HL-60 (cell line): ENCODE results near the gene UVSSA.

Experiments
- POLR2AphosphoS5 ChIP-seq: IDR thresholded peaks from 2 replicates; pipeline ENCODE4 v1.6.1; 2012; ENCODE audit warnings: low read depth
- SPI1 ChIP-seq: IDR thresholded peaks from 2 replicates; pipeline ENCODE4 v1.6.1; 2012; ENCODE audit warnings: low read depth, mild to moderate bottlenecking, borderline replicate concordance
- TF ChIP-seq, protein P1 (sequence below): IDR thresholded peaks from one replicate; pipeline ENCODE4 v1.5.1; 2011; ENCODE audit warnings: low read length, control low read depth, inconsistent platforms; ENCODE audit not compliant: insufficient read depth
- TF ChIP-seq, protein P2 (sequence below): IDR thresholded peaks from 2 replicates; pipeline ENCODE4 v1.6.1; 2012; ENCODE audit warnings: low read depth; ENCODE audit not compliant: insufficient replicate concordance

DNA sequence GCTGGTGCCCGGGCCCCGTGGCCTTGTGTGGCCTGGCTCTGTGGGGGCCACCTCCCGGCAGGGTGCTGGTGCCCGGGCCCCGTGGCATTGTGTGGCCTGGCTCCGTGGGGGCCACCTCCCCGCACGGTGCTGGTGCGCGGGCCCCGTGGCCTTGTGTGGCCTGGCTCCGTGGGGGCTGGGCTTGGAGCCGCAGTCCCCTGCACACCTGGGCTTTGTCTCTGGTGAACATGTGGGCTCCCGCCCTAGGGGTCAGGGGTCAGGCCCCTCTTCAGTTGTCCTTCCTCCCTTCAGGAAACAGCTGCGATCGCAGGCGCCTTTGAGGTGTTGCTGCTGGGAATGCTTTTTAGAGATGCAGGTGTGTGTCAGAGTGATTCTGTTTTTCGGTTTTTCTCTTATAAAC lies 17.2 kb downstream of the UVSSA start:
- TF ChIP-seq, protein P1, sequence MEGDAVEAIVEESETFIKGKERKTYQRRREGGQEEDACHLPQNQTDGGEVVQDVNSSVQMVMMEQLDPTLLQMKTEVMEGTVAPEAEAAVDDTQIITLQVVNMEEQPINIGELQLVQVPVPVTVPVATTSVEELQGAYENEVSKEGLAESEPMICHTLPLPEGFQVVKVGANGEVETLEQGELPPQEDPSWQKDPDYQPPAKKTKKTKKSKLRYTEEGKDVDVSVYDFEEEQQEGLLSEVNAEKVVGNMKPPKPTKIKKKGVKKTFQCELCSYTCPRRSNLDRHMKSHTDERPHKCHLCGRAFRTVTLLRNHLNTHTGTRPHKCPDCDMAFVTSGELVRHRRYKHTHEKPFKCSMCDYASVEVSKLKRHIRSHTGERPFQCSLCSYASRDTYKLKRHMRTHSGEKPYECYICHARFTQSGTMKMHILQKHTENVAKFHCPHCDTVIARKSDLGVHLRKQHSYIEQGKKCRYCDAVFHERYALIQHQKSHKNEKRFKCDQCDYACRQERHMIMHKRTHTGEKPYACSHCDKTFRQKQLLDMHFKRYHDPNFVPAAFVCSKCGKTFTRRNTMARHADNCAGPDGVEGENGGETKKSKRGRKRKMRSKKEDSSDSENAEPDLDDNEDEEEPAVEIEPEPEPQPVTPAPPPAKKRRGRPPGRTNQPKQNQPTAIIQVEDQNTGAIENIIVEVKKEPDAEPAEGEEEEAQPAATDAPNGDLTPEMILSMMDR: no peak
- TF ChIP-seq POLR2AphosphoS5 (no peak), SPI1 (no peak)
- TF ChIP-seq, protein P2, sequence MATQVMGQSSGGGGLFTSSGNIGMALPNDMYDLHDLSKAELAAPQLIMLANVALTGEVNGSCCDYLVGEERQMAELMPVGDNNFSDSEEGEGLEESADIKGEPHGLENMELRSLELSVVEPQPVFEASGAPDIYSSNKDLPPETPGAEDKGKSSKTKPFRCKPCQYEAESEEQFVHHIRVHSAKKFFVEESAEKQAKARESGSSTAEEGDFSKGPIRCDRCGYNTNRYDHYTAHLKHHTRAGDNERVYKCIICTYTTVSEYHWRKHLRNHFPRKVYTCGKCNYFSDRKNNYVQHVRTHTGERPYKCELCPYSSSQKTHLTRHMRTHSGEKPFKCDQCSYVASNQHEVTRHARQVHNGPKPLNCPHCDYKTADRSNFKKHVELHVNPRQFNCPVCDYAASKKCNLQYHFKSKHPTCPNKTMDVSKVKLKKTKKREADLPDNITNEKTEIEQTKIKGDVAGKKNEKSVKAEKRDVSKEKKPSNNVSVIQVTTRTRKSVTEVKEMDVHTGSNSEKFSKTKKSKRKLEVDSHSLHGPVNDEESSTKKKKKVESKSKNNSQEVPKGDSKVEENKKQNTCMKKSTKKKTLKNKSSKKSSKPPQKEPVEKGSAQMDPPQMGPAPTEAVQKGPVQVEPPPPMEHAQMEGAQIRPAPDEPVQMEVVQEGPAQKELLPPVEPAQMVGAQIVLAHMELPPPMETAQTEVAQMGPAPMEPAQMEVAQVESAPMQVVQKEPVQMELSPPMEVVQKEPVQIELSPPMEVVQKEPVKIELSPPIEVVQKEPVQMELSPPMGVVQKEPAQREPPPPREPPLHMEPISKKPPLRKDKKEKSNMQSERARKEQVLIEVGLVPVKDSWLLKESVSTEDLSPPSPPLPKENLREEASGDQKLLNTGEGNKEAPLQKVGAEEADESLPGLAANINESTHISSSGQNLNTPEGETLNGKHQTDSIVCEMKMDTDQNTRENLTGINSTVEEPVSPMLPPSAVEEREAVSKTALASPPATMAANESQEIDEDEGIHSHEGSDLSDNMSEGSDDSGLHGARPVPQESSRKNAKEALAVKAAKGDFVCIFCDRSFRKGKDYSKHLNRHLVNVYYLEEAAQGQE: no peak
